IPS DF 19.7 (cell line): Measurements from ENCODE around the gene NHERF1.

ENCODE experiments used
- DNase-seq: peaks from one replicate; pipeline ENCODE4 v3.0.0-alpha.2; 2013; ENCODE audit warnings: low read depth, low spot score

Gene NHERF1

DNA sequence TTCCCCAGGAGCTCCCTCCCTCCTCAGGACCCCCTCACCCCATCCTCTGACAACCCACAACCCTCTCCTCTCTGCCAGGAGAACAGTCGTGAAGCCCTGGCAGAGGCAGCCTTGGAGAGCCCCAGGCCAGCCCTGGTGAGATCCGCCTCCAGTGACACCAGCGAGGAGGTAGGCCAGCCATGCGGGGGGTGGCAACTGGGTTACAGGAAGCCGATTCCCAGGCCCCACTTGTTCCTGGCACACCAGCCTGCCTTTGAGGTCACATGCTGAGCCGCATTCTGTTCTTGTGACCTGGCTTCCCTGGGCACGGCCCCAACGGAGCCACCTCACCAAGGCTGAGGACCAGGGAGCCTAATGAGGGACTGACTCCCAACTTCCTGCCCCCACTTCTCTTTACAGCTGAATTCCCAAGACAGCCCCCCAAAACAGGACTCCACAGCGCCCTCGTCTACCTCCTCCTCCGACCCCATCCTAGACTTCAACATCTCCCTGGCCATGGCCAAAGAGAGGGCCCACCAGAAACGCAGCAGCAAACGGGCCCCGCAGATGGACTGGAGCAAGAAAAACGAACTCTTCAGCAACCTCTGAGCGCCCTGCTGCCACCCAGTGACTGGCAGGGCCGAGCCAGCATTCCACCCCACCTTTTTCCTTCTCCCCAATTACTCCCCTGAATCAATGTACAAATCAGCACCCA, 19.8 kb downstream of the NHERF1 start:
- no peak for DNase-seq

DNA sequence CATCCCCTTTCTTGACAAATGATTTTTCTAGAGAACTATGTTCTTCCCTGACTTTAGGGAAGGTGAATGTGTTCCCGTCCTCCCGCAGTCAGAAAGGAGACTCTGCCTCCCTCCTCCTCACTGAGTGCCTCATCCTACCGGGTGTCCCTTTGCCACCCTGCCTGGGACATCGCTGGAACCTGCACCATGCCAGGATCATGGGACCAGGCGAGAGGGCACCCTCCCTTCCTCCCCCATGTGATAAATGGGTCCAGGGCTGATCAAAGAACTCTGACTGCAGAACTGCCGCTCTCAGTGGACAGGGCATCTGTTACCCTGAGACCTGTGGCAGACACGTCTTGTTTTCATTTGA, 20.3 kb downstream of the NHERF1 start:
- DNase-seq = no peak

DNA sequence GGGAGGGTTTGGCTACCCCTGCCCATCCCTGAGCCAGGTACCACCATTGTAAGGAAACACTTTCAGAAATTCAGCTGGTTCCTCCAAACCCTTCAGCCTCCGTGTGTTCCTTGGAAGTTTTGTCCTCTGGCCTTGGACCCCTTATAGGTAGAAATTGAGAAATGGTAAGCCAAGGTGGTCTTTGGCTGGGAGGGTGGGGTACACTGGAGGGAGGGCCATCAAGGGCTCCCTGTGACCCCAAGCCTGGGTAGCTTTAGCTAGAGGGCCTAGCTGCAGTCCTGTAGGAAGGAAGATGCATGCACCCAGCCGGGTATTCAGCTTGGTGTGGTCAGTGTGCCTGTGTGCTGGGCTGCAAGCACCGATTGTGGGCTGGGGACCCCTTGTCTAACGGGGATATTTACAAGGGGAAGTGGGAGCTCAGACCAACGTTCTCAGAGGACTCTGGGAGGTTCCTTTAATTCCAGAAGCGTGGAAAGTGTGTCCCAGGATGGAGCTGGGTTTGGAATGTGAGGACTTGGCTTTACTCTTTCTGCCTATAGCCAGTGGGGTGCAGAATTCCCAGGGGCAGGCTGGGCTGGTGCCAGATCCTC, 20.9 kb downstream of the NHERF1 start:
- no peak for DNase-seq

DNA sequence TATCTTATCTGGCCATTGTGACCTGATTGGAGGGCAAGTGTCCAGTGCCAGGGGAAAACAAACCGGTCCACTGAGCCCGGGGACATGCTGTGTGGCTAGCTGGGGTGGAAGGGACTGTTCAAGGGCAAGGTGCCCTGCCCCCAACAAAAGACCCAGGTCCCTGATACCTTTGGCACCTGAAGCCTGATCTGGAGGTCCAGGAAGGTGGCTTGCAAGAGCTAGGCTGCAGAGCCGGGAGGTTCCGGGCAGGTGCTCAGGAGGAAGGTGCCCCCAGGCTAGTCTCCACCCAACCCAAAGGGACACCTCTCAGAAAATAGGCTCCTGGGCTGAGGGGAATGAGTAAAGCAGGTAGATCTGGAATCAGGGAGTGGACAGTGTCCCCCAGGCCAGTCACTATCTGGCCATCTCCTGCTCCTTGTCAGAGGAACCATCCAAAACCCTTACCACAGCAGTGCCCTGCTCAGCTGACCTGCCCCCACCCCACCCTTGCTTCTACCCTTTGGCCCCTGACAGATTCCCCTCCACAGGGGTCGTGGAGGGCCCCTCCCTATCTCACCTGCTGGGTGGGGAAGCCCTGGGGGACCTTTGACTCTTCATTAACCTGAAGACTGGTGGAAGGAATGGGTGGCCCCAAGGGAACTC, 21.5 kb downstream of the NHERF1 start:
- no peak for DNase-seq

DNA sequence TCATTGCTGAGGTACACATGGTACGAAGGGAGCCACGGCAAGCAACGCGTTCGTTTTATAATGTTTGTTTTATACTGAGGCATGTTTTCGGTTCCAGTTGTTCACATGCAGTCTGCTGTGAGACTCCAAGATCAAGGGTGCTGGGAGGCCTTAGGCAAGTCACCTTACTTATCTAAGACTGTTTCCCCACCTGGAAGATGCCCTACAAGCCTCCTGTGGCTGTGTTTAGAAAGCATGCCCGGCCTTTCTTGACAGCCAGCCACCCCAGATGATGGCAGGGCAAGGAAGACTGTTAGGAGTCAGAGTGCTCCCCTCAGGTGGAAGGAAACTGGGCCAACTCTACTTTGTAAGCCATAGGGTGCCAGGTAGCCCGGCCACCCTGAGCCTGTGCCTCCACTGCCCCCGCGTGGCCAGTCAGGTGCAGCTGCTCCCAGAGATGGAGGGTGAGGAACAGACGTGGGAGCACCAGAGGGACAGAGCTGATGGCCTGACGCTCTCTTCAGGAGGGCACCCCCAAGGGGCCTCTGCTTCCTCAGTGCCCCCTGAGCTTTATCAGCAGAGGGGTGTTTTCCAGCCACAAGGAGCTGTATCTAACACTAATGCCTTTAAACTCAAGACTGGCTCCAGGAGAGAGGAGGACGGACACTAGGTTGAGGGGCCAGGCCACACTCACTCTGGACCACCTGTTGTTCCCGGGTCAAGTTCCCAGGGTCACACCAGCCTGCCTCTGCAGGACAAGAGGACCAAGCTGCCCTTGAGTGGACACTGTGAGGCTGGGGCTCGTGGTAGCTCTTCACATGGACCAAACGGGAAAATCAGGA, 22.3 kb downstream of the NHERF1 start:
- no peak for DNase-seq

DNA sequence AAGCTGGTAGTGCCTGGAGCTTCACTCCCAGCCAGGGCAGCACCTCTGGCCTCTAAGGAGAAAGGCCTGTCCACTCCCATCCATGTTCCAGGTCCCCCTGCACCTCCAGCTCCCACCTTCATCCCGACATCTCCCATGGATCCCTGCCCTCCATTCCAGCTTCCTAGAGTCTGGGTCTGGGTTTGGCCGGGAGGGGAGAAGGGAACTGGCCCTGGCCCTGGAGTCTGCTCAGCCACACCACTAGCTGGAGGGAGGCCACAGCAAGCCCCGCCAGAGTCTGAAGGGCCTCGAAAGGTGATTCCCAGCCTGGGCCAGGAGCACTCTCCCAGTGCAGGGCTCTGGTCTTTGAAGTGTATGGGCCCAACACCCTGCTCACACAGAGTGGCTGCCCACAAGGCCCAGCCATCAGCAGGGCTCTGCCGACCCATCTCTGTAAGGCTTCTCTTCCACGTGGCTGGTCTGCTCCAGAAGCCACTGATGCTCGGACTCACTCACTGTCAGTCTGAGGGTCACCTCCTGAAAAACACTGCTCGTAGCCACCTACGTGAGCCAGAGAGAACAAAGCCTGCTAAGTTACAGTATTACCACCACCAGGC, 23.0 kb downstream of the NHERF1 start:
- no peak for DNase-seq

DNA sequence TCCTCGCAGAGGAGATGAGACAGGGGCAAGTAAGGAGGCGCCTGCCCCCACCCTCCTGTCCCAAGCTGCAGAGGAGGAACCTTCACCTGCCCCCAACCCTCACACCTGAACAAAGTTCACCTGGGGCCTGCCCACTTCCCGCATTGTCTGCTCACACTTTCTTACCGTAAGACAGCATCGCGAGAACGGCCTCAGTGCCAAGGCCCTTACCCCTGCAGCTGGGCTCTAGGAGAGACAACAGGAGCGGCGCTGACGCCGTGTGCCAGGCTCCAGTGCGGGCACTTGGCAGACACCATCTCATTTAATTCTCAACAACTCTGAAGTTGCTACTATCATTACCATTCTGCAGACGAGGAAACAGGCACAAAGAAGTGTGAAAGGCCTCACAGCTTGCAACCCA, 23.6 kb downstream of the NHERF1 start:
- no peak for DNase-seq

DNA sequence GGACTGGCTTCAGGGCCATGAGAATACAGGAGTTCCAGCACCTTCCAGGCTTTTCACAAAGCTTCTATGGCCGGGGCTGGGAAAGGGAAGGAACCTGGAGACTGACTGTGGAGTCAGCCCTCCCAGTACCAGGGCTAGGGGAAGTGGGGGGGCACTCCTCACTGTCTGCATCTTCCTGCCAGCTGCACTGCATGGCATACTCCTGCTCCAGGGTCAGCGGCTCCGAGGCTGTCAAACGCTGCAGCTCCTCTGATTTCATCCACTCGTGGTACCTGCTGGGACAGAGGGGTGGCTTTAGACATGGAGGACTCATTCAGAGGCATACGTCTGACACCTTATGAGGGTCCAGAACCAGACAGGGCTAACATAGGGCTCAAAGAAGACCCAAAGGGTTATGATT, 25.0 kb downstream of the NHERF1 start:
- no peak for DNase-seq

DNA sequence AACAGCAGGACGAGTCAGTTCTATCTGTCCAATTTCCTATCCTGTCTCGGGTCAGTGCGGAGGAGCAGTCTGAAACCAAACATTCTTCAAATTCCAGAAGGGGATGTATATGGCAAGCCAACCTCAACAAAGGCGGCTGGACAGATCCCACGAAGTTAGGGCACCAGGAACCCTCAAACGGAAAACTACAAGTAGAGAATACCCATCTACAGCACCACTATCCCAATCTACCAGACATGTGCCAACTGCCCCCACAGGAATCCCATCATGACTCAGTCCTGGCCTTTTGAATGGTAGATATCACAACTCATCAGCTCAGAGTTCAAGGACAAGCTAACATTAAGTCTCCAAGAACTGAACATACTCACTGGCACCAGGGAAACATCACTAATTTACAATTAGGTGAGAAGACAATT, 25.5 kb downstream of the NHERF1 start:
- no peak for DNase-seq

DNA sequence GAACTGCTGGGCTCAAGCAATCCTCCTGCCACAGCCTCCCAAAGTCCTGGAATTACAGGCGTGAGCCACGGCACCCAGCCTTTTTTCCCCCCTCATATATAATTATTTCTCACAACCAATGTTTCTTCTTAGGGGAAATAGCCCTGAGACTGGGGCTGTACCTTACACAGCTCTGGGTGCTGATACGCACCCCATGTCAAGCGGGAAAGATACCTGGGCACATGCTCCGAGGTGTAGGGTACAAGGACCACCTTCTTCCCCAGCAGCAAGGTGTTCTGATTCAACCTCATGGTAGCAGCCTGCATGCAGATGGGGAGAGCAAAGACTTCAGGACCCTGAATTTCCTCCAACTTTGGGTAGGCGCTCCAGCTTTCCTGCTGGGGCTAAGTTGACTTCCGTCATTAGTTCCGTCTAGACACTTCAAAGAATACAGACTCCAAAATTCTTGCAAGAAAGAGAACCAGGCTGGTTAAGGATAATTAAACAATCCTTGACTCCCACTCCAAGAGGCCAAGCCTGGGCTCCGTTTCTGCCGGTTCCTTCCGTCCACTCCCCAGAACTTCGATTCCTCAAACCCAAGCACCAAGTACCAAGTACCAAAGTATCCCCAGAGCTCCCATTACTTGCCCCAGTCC, 27.1 kb downstream of the NHERF1 start:
- no peak for DNase-seq

DNA sequence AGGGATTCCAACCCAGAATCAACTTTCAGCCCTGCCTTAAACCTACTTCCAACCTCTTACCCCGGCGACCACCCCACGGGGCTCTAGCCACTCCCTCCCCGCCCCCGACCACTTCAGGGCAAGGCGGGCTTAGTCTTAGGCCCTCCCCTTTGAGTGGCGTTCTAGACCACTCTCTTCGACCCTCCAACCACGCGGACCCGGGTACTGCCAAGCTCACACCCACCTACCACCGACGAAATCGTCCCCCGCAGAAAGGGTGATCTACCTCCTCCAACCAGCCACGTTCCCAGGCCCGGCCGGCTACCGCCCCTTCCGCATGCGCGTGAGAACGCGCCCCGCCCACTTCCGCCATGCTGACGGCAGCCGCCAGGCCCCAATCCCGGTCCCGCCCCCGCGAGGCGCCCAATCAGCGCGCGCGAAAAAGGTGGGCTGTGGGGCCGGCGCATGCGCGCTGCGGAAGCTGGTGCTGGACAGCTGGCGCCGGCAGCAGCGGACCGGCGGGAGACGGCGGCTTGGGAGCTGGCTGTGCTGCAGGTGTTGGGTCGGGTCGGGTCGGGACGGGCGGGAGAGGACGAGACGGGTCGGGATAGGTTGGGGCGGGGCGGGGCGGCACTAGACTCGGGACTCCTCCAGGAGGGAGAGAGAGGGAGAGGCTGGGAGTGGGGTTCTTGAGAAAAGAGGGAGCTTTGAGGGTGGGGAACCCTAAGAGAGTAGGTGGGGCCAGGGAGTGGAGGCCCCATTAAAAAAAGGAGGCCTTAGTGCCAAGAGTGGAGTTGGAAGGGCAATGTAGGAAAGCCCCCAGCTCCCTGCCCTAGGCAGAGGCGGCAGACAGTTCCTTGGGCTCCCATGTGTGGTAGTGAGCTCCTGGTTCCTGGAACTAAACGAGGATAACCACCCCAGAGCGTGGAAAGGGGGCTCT, 27.9 kb downstream of the NHERF1 start, which contains the start of gene NAT9:
Gene NAT9, minus strand, starts transcription at position 302 of the 919 bp plus-strand sequence. CDS start 647 bp downstream, outside the sequence.
- peak; percentile 95 for DNase-seq

DNA sequence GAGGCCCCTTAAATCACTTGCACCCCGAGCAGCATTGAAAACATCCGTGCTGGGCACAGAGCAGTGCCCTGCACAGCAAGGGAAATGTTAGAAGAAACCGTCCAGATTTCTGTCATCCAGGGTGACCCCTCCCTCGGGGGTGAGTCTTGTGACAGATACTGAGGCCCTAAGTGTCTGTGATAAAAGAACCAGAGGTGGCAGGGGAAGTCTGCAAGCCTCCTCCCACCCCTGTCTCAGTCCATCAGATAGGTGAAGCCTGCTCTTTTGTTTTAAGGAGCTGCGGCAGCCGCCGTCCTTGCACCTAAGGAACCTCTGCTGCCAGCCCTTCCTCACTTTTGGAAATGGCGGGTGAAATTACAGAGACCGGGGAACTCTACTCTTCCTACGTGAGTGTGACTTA, 28.6 kb downstream of the NHERF1 start:
- DNase-seq = no peak

DNA sequence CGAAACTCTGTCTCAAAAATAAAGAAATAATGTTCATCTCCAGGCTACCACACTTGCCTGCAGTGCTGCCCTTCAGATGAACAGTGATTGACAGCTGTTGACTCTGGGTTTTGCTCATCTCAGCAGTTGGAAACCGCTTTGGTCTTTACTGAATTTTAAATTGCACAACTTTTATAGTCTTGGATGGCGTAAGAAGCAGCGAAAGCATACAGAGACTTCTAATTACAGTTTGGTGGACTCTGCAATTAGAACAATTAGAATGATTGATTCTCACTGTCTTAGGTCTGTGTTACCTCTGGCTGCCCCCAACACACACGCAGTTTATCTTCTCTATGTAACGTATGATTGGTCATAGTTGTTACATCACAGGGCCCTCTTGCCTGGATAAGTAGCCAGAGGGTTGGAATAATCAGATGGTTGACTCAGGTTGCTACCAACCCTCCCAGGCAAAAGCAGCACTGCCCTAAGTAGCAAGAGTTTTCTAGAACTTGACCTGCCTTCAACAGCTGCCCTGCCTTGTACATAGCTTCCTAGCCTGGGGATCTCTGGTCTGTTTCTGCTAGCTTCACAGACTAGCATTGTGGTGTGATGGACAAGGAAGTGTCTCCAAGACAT, 29.6 kb downstream of the NHERF1 start:
- no peak for DNase-seq

DNA sequence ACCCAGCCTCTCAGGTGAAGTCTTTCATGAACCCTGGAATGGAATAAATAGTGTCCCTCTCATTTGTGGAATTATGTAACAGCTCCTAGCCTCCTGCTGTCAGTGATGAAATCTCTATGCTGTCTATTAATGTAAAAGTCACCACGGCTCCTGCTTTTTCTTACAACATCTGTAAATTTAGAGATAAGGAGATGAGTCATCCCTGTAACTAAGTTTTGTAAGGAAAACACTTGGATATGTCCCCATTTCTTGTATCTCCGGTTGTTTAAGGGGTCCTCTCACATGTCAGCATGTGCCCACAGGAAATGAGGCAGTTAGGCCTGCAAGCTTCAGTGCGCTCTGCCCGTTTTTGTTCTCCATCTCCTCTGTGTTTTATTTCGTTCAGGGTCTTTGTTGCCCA, 30.5 kb downstream of the NHERF1 start:
- DNase-seq = no peak

DNA sequence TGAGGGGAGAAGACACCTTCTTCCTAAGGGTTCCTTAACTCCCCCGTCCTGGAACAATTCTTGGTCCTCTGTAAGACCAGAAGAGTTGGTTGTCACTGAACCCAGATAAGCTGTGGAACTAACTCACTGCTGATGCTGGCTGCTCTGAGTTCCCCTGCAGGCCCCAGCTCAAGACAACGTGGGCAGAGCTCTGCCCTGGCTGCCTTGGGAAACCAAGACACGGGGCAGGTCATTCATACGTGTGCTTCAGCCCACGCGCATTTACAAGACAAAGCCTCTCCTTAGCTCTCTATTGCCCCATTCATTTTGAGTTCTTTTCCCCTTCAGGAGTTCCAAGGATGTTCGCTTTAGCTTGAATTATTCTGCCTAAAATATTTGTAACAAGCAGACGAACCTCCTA, 31.1 kb downstream of the NHERF1 start:
- no peak for DNase-seq

DNA sequence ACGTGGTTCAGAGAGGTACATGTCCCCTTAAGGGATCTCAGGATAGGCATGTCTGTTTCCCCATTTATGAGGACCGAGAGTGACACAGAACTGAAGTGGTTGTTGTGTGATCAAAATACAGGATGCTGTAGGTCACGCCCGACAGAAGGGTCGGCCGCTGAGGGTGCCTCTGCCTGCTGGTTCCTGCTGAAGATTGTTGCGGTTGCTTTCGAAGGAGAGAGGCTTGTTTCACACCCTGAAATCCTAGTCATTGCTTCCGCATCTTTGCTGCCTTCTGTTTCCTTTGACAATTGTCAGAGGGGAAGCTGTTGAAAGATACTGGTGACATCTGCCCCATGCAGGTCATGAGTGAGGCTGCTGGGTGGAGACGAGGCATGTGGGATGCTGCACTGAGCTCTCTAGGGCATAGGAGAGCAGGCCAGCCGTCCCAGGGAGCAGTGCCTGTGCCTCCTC, 31.5 kb downstream of the NHERF1 start:
- DNase-seq = no peak

DNA sequence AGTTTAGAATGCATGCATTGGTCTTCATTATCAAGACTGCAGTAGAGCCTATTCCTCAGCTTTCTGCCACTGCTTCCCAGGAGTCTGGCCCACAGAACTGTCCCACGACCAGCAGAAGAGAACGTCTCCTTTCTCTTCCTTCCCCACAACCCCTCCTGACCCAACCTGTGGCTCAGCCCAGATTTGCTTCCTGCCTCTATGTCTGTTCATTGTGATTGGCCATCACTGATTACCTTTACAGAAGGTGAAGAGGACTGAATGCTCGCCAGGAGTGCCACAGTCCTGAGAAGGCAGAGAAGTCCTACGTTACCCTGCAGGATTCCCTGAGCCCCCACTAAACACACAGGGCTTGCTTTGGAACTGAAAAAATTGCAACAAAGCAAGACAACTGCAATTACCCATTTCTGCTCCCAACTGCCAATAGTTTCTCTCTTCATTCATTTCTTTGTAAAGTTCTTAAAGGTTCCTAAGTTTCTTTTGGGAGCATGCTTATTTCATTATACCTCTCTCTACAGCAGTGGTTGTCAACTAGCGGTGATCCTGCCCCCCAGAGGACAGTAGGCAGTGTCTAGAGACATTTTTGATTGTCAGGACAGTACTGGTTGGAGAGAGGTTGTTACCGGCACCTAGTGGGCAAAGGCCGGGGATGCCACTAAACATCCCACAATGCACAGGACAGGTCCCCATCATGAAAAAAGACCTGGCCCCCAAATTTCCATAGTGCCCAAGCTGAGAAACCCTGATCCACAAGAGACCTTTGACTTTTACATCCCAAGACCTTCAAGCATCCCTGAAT, 32.2 kb downstream of the NHERF1 start:
- no peak for DNase-seq

DNA sequence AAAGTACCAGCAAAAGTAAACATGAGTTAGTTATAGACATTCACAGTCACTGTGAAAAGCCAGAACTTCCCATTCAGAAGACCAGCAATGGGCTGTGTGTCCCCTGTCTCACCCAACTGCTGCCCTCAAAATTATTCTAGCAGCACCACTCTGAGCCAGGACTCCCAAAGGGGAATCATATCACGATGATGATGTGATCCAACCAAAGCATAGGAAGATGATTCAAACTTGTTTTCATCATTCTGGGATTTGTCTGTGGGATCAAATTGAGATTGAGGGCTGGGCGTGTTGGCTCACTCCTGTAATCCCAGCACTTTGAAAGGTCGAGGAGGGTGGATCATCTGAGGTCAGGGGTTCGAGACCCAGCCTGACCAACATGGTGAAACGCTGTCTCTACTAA, 34.1 kb downstream of the NHERF1 start:
- DNase-seq = no peak
